WTC11 (cell line): ENCODE data around the gene GPRIN3. TPM values are rescaled to one million over a fixed set of nuclear protein-coding genes. Genes with fewer than 3 reads are reported as not detected.

Source experiments
- ATAC-seq: fragments of 200-7000 bp; cut with Tn5 transposase; 2 replicates; pipeline ENCODE4 v1.10.0; 2021; ENCODE audit warnings: mild to moderate bottlenecking, moderate library complexity
- CTCF ChIA-PET: fragments of 300-600 bp; sonication (Branson Sonifier 250); formaldehyde crosslinking; loops from one replicate; lab custom pipeline; 2021; ENCODE audit warnings: antibody characterized with exemption; lab: Charles Lee
- POLR2A ChIA-PET: fragments of 350-600 bp; sonication (Branson Sonifier 250); formaldehyde crosslinking; loops from one replicate; lab custom pipeline; 2021; ENCODE audit warnings: antibody characterized with exemption; lab: Charles Lee
- DNase-seq: peaks from one replicate; pipeline ENCODE4 v3.0.0; 2021; ENCODE audit warnings: low spot score
- H3K27ac Mint-ChIP-seq: 2 replicates; pipeline ENCODE4 v1.8.0; 2021; ENCODE audit warnings: mixed read lengths
- H3K27me3 Mint-ChIP-seq: 2 replicates; pipeline ENCODE4 v1.8.0; 2021; ENCODE audit warnings: low read depth, mild to moderate bottlenecking, moderate library complexity, mixed read lengths
- H3K36me3 Mint-ChIP-seq: 2 replicates; pipeline ENCODE4 v1.8.0; 2021; ENCODE audit warnings: mixed read lengths
- H3K4me1 Mint-ChIP-seq: 2 replicates; pipeline ENCODE4 v1.8.0; 2022; ENCODE audit warnings: mixed read lengths
- H3K4me3 Mint-ChIP-seq: 2 replicates; pipeline ENCODE4 v1.8.0; 2021; ENCODE audit warnings: mild to moderate bottlenecking, moderate library complexity, mixed read lengths
- H3K9me3 Mint-ChIP-seq: 2 replicates; pipeline ENCODE4 v1.8.0; 2021; ENCODE audit warnings: mixed read lengths
- CREM ChIP-seq: sonication (generic); formaldehyde crosslinking; IDR thresholded peaks from 2 replicates; pipeline ENCODE4 v1.8.1; 2022; ENCODE audit warnings: mild to moderate bottlenecking, missing genetic modification reagents, moderate library complexity
- ELF4 ChIP-seq: sonication (generic); formaldehyde crosslinking; IDR thresholded peaks from 2 replicates; pipeline ENCODE4 v1.8.1; 2022; ENCODE audit warnings: low read depth, mild to moderate bottlenecking, moderate library complexity, missing genetic modification reagents
- EMX1 ChIP-seq: fragments of 250-450 bp; sonication (Bioruptor Pico); IDR thresholded peaks from 2 replicates; pipeline ENCODE4 v1.8.0; 2021; ENCODE audit warnings: mild to moderate bottlenecking
- FOXJ3 ChIP-seq: sonication (generic); formaldehyde crosslinking; IDR thresholded peaks from 2 replicates; pipeline ENCODE4 v1.9.0; 2021; ENCODE audit warnings: missing genetic modification reagents, mild to moderate bottlenecking, borderline replicate concordance
- FOXP1 ChIP-seq: sonication (generic); formaldehyde crosslinking; IDR thresholded peaks from 2 replicates; pipeline ENCODE4 v1.8.0; 2022; ENCODE audit warnings: missing genetic modification reagents, mild to moderate bottlenecking, moderate library complexity, borderline replicate concordance
- GRHL2 ChIP-seq: fragments of 250-450 bp; sonication (Bioruptor Pico); IDR thresholded peaks from 2 replicates; pipeline ENCODE4 v1.8.0; 2022; ENCODE audit warnings: mild to moderate bottlenecking, moderate library complexity; ENCODE audit not compliant: insufficient replicate concordance, severe bottlenecking
- GTF2I ChIP-seq: fragments of 250-450 bp; sonication (Bioruptor Pico); conservative IDR thresholded peaks from 2 replicates; pipeline ENCODE4 v1.4.0; 2021; ENCODE audit warnings: mild to moderate bottlenecking
- HMGA2 ChIP-seq: fragments of 250-450 bp; sonication (Bioruptor Pico); IDR thresholded peaks from 2 replicates; pipeline ENCODE4 v1.4.0; 2021; ENCODE audit warnings: mild to moderate bottlenecking, moderate library complexity
- NFE2L1 ChIP-seq: sonication (generic); formaldehyde crosslinking; IDR thresholded peaks from 2 replicates; pipeline ENCODE4 v1.8.1; 2023; ENCODE audit warnings: missing genetic modification reagents
- NR1H2 ChIP-seq: sonication (generic); formaldehyde crosslinking; IDR thresholded peaks from 2 replicates; pipeline ENCODE4 v1.9.0; 2021; ENCODE audit warnings: mild to moderate bottlenecking, moderate library complexity, missing genetic modification reagents
- SMAD4 ChIP-seq: sonication (generic); formaldehyde crosslinking; IDR thresholded peaks from 2 replicates; pipeline ENCODE4 v1.8.0; 2022; ENCODE audit warnings: mild to moderate bottlenecking, missing genetic modification reagents
- SP1 ChIP-seq: sonication (generic); formaldehyde crosslinking; conservative IDR thresholded peaks from 2 replicates; pipeline ENCODE4 v1.8.1; 2022; ENCODE audit warnings: missing genetic modification reagents
- ZNF138 ChIP-seq: sonication (generic); formaldehyde crosslinking; conservative IDR thresholded peaks from 2 replicates; pipeline ENCODE4 v1.8.1; 2022; ENCODE audit warnings: mild to moderate bottlenecking, moderate library complexity, missing genetic modification reagents
- ZNF219 ChIP-seq: sonication (generic); formaldehyde crosslinking; IDR thresholded peaks from 2 replicates; pipeline ENCODE4 v1.8.0; 2023; ENCODE audit warnings: missing genetic modification reagents, mild to moderate bottlenecking, borderline replicate concordance
- ZNF396 ChIP-seq: fragments of 250-450 bp; sonication (Bioruptor Pico); IDR thresholded peaks from 2 replicates; pipeline ENCODE4 v1.8.0; 2021; ENCODE audit warnings: mild to moderate bottlenecking, moderate library complexity, borderline replicate concordance
- total RNA-seq: library from RNA; stranded (reverse); gene quantifications from 3 replicates; pipeline ENCODE4 v1.2.3, GENCODE V29; 2021
- TF ChIP-seq, protein P1 (sequence below): sonication (generic); formaldehyde crosslinking; IDR thresholded peaks from 2 replicates; pipeline ENCODE4 v1.8.1; 2023; ENCODE audit warnings: mild to moderate bottlenecking, moderate library complexity, missing genetic modification reagents
- TF ChIP-seq, protein P2 (sequence below): sonication (generic); formaldehyde crosslinking; IDR thresholded peaks from 2 replicates; pipeline ENCODE4 v1.8.1; 2022; ENCODE audit warnings: missing genetic modification reagents, borderline replicate concordance
- TF ChIP-seq, protein P3 (sequence below): fragments of 250-450 bp; sonication (Bioruptor Pico); IDR thresholded peaks from 2 replicates; pipeline ENCODE4 v1.9.0; 2021; ENCODE audit warnings: mild to moderate bottlenecking, borderline replicate concordance
- TF ChIP-seq, protein P4 (sequence below): sonication (generic); formaldehyde crosslinking; IDR thresholded peaks from 2 replicates; pipeline ENCODE4 v1.8.0; 2022; ENCODE audit warnings: mild to moderate bottlenecking, missing genetic modification reagents

Gene GPRIN3
- total RNA-seq, 1 experiment from 2014 or later, result 2.0 TPM

DNA sequence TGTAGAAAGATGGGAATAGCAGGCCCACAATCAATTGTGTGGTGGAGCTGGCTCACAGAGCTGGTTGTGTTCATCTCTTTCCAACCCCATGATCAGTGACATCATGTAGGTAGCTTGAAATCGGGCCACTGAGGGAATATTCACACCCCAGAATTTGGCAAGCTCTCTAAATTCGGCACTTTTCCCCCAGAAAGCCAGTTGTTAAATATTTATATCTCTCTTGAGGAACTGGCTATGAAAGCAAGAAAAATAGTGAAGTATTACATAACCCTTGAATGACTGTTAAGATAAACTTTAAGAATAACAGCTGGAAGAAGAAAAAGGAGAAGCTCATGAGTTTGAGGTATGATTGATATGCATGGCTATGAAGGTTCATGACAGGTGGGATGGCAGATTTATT is 38.9 kb downstream of the GPRIN3 start:
- H3K4me1 Mint-ChIP-seq, result peaks cover 8% of the 10 kb centered on the region
- ChIA-PET POLR2A (no interaction called here), CTCF (no interaction called here)
- no peaks in the 10 kb centered on the region for H3K36me3 Mint-ChIP-seq
- peaks cover 7% of the 10 kb centered on the region for H3K9me3 Mint-ChIP-seq
- no peak for ATAC-seq
- H3K4me3 Mint-ChIP-seq, result no peak overlapping the region
- no peak overlapping the region for H3K27ac Mint-ChIP-seq
- no peaks in the 10 kb centered on the region for H3K27me3 Mint-ChIP-seq
- TF ChIP-seq FOXP1 (CRISPR knock-in tag) (no peak), CREM (CRISPR knock-in tag) (no peak), ZNF138 (CRISPR knock-in tag) (no peak), NR1H2 (no peak), ZNF396 (CRISPR knock-in tag) (no peak), GTF2I (no peak), EMX1 (CRISPR knock-in tag) (no peak), SP1 (no peak), ELF4 (CRISPR knock-in tag) (no peak), SMAD4 (no peak), HMGA2 (no peak), FOXJ3 (CRISPR knock-in tag) (no peak), ZNF219 (no peak), GRHL2 (CRISPR knock-in tag) (no peak), NFE2L1 (CRISPR knock-in tag) (no peak)
- TF ChIP-seq, protein P1, sequence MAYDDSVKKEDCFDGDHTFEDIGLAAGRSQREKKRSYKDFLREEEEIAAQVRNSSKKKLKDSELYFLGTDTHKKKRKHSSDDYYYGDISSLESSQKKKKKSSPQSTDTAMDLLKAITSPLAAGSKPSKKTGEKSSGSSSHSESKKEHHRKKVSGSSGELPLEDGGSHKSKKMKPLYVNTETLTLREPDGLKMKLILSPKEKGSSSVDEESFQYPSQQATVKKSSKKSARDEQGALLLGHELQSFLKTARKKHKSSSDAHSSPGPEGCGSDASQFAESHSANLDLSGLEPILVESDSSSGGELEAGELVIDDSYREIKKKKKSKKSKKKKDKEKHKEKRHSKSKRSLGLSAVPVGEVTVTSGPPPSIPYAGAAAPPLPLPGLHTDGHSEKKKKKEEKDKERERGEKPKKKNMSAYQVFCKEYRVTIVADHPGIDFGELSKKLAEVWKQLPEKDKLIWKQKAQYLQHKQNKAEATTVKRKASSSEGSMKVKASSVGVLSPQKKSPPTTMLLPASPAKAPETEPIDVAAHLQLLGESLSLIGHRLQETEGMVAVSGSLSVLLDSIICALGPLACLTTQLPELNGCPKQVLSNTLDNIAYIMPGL (CRISPR knock-in tag), result no peak
- TF ChIP-seq, protein P2, sequence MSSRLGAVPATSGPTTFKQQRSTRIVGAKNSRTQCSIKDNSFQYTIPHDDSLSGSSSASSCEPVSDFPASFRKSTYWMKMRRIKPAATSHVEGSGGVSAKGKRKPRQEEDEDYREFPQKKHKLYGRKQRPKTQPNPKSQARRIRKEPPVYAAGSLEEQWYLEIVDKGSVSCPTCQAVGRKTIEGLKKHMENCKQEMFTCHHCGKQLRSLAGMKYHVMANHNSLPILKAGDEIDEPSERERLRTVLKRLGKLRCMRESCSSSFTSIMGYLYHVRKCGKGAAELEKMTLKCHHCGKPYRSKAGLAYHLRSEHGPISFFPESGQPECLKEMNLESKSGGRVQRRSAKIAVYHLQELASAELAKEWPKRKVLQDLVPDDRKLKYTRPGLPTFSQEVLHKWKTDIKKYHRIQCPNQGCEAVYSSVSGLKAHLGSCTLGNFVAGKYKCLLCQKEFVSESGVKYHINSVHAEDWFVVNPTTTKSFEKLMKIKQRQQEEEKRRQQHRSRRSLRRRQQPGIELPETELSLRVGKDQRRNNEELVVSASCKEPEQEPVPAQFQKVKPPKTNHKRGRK, result no peak
- TF ChIP-seq, protein P3, sequence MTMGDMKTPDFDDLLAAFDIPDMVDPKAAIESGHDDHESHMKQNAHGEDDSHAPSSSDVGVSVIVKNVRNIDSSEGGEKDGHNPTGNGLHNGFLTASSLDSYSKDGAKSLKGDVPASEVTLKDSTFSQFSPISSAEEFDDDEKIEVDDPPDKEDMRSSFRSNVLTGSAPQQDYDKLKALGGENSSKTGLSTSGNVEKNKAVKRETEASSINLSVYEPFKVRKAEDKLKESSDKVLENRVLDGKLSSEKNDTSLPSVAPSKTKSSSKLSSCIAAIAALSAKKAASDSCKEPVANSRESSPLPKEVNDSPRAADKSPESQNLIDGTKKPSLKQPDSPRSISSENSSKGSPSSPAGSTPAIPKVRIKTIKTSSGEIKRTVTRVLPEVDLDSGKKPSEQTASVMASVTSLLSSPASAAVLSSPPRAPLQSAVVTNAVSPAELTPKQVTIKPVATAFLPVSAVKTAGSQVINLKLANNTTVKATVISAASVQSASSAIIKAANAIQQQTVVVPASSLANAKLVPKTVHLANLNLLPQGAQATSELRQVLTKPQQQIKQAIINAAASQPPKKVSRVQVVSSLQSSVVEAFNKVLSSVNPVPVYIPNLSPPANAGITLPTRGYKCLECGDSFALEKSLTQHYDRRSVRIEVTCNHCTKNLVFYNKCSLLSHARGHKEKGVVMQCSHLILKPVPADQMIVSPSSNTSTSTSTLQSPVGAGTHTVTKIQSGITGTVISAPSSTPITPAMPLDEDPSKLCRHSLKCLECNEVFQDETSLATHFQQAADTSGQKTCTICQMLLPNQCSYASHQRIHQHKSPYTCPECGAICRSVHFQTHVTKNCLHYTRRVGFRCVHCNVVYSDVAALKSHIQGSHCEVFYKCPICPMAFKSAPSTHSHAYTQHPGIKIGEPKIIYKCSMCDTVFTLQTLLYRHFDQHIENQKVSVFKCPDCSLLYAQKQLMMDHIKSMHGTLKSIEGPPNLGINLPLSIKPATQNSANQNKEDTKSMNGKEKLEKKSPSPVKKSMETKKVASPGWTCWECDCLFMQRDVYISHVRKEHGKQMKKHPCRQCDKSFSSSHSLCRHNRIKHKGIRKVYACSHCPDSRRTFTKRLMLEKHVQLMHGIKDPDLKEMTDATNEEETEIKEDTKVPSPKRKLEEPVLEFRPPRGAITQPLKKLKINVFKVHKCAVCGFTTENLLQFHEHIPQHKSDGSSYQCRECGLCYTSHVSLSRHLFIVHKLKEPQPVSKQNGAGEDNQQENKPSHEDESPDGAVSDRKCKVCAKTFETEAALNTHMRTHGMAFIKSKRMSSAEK (CRISPR knock-in tag), result no peak
- TF ChIP-seq, protein P4, sequence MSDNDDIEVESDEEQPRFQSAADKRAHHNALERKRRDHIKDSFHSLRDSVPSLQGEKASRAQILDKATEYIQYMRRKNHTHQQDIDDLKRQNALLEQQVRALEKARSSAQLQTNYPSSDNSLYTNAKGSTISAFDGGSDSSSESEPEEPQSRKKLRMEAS (CRISPR knock-in tag), result no peak
- TF ChIP-seq, all 79 proteins: peak for 0
- DNase-seq, result no peak

- POLR2A ChIA-PET, result no interaction called here
- ATAC-seq, result no peak
These were observed 39.8 kb downstream of the GPRIN3 start for GRCh38 chr4:89267846-89268245.

More at GRCh38 chr4:89267846-89268245, 39.8 kb downstream of the GPRIN3 start:
- Mint-ChIP-seq H3K4me1 (peaks cover 15% of the 10 kb centered on the region), H3K36me3 (no peaks in the 10 kb centered on the region), H3K27ac (no peak overlapping the region), H3K9me3 (peaks cover 11% of the 10 kb centered on the region), H3K27me3 (no peaks in the 10 kb centered on the region), H3K4me3 (no peak overlapping the region)
- DNase-seq, result no peak
- CTCF ChIA-PET, result no interaction called here
- no peak for TF ChIP-seq FOXP1 (CRISPR knock-in tag)
